HCT116 (cell line): ENCODE measurements around the gene ANKRD9. TPM values are rescaled to one million over a fixed set of nuclear protein-coding genes. Genes with fewer than 3 reads are reported as not detected.
A peak's percentile ranks its signal among the peaks of the same experiment; 100 is the strongest.

Experiments used
- ATAC-seq: fragments of 200-7000 bp; cut with Tn5 transposase; 2 replicates; pipeline ENCODE4 v1.9.1; 2020; ENCODE audit warnings: mild to moderate bottlenecking, moderate library complexity
- BruUV-seq: library from RNA; stranded (reverse); fragments of 400-500 nt; replicated peaks from 2 replicates; lab custom pipeline; 2021; lab: Mats Ljungman, UMichigan
- CTCF ChIA-PET: fragments of 300-600 bp; sonication (Branson Sonifier 250); formaldehyde crosslinking; loops from one replicate; lab custom pipeline; 2021; ENCODE audit warnings: antibody characterized with exemption; lab: Charles Lee
- POLR2A ChIA-PET: fragments of 300-600, 350-600 bp; sonication (Branson Sonifier 250); formaldehyde crosslinking; loops from one replicate; lab custom pipeline; 2021; ENCODE audit warnings: antibody characterized with exemption; lab: Charles Lee
- RAD21 ChIA-PET, 2 experiments: fragments of 300-600 bp; sonication (Branson Sonifier 250); formaldehyde crosslinking; loops; one replicate each; lab custom pipeline; 2023; ENCODE audit warnings: low total read pairs in 2 of 2; ENCODE audit not compliant: uncharacterized antibody in 2 of 2, unreplicated experiment in 2 of 2, low non-redundant PET in 1 of 2; lab: Charles Lee
- DNase-seq: peaks from one replicate; pipeline ENCODE4 v3.0.0-alpha.2; 2010; ENCODE audit warnings: low read depth, low spot score
- H2AFZ ChIP-seq: fragments of 200-600 bp; shearing (Covaris generic), sonication (generic); 2 replicates; pipeline ENCODE4 v1.6.1; 2017; ENCODE audit warnings: low read depth, mixed run types, mixed read lengths, antibody characterized with exemption, low read length; ENCODE audit not compliant: poor library complexity, severe bottlenecking
- H3K27ac ChIP-seq: 2 replicates; pipeline ENCODE4 v1.5.1; 2012; ENCODE audit warnings: low read depth, low read length
- H3K27me3 ChIP-seq: fragments of 200-600 bp; sonication (generic); 2 replicates; pipeline ENCODE4 v1.6.1; 2016; ENCODE audit warnings: mixed run types, low read length, mixed read lengths; ENCODE audit not compliant: insufficient read depth
- H3K36me3 ChIP-seq, 2 experiments: fragments of 200-500 bp in 1 of 2; fragments of 200-600 bp in 1 of 2; sonication (Bioruptor generic) in 1 of 2; sonication (generic) in 1 of 2; 2 replicates each; pipeline versions ENCODE4 v1.5.1 to v1.6.1; 2014 to 2016; ENCODE audit warnings: low read length in 2 of 2, inconsistent platforms in 1 of 2, mixed read lengths in 1 of 2, mixed run types in 1 of 2; ENCODE audit not compliant: insufficient read depth in 2 of 2, control insufficient read depth in 1 of 2
- H3K4me1 ChIP-seq, 2 experiments: fragments of 200-600 bp in 1 of 2; sonication (generic) in 1 of 2; 2 replicates each; pipeline versions ENCODE4 v1.5.1 to v1.6.1; 2012 to 2017; ENCODE audit warnings: low read length in 2 of 2, inconsistent platforms in 1 of 2, mild to moderate bottlenecking in 1 of 2, mixed read lengths in 1 of 2, mixed run types in 1 of 2, moderate library complexity in 1 of 2; ENCODE audit not compliant: insufficient read depth in 2 of 2, control insufficient read depth in 1 of 2
- H3K4me2 ChIP-seq: fragments of 200-600 bp; sonication (generic); 2 replicates; pipeline ENCODE4 v1.6.1; 2017; ENCODE audit warnings: mixed run types, low read length, mixed read lengths
- H3K4me3 ChIP-seq, 2 experiments: fragments of 200-600 bp in 1 of 2; sonication (generic) in 1 of 2; replicated peaks in 1 of 2; 2 replicates each; pipeline ENCODE4 v1.5.1; 2011 to 2016; ENCODE audit warnings: low read length in 2 of 2, control low read depth in 1 of 2, low read depth in 1 of 2, mild to moderate bottlenecking in 1 of 2, mixed read lengths in 1 of 2, mixed run types in 1 of 2
- H3K79me2 ChIP-seq: fragments of 200-600 bp; sonication (generic); 2 replicates; pipeline ENCODE4 v1.6.1; 2017; ENCODE audit warnings: mild to moderate bottlenecking, mixed run types, low read length, moderate library complexity, mixed read lengths; ENCODE audit not compliant: insufficient read depth
- H3K9ac ChIP-seq: fragments of 200-600 bp; sonication (generic); 2 replicates; pipeline ENCODE4 v1.6.1; 2016; ENCODE audit warnings: low read length, mixed read lengths
- H3K9me2 ChIP-seq: fragments of 200-600 bp; sonication (generic), shearing (Covaris generic); 2 replicates; pipeline ENCODE4 v1.6.1; 2017; ENCODE audit warnings: mixed run types, mild to moderate bottlenecking, moderate library complexity; ENCODE audit not compliant: insufficient read depth
- H3K9me3 ChIP-seq, 2 experiments: fragments of 200-500 bp in 1 of 2; fragments of 200-600 bp in 1 of 2; sonication (Bioruptor generic) in 1 of 2; sonication (generic) in 1 of 2; 2 replicates each; pipeline ENCODE4 v1.6.1; 2014 to 2017; ENCODE audit warnings: low read length in 2 of 2, mixed read lengths in 2 of 2, inconsistent platforms in 1 of 2, low read depth in 1 of 2, mild to moderate bottlenecking in 1 of 2, mixed run types in 1 of 2, moderate library complexity in 1 of 2; ENCODE audit not compliant: control insufficient read depth in 1 of 2, insufficient read depth in 1 of 2
- H4K20me1 ChIP-seq: fragments of 200-600 bp; sonication (generic), shearing (Covaris generic); 2 replicates; pipeline ENCODE4 v1.6.1; 2017; ENCODE audit warnings: mixed run types, mild to moderate bottlenecking, moderate library complexity; ENCODE audit not compliant: insufficient read depth
- CBX3 ChIP-seq: IDR thresholded peaks from 2 replicates; pipeline ENCODE4 v1.6.1; 2012; ENCODE audit warnings: low read depth
- CEBPB ChIP-seq: IDR thresholded peaks from 2 replicates; pipeline ENCODE4 v1.6.1; 2012; ENCODE audit warnings: low read depth
- CTCF ChIP-seq, 3 experiments: fragments of 200-600 bp in 1 of 3; sonication (generic) in 1 of 3; IDR thresholded peaks in 2 of 3; conservative IDR thresholded peaks in 1 of 3; 2 replicates each; pipeline ENCODE4 v1.5.1; 2012 to 2017; ENCODE audit warnings: low read depth in 2 of 3, low read length in 2 of 3, antibody characterized with exemption in 1 of 3, borderline replicate concordance in 1 of 3, control low read depth in 1 of 3, mild to moderate bottlenecking in 1 of 3, mixed read lengths in 1 of 3, mixed run types in 1 of 3, moderate library complexity in 1 of 3; ENCODE audit not compliant: insufficient read depth in 1 of 3
- EZH2phosphoT487 ChIP-seq: fragments of 200-600 bp; IDR thresholded peaks from 2 replicates; pipeline ENCODE4 v1.6.1; 2018; ENCODE audit warnings: antibody characterized with exemption, borderline replicate concordance
- JUND ChIP-seq: IDR thresholded peaks from 2 replicates; pipeline ENCODE4 v1.6.1; 2012
- POLR2A ChIP-seq: IDR thresholded peaks from 2 replicates; pipeline ENCODE4 v1.7.0; 2011; ENCODE audit warnings: borderline replicate concordance; ENCODE audit not compliant: insufficient read depth, insufficient read length; ENCODE audit errors: extremely low read depth
- RAD21 ChIP-seq: IDR thresholded peaks from 2 replicates; pipeline ENCODE4 v1.6.1; 2012; ENCODE audit warnings: low read depth, mild to moderate bottlenecking
- SIN3A ChIP-seq: IDR thresholded peaks from 2 replicates; pipeline ENCODE4 v1.6.1; 2012; ENCODE audit warnings: low read depth
- SRF ChIP-seq: IDR thresholded peaks from 2 replicates; pipeline ENCODE4 v1.6.1; 2012; ENCODE audit warnings: low read depth
- YY1 ChIP-seq: IDR thresholded peaks from 2 replicates; pipeline ENCODE4 v1.6.1; 2011; ENCODE audit warnings: low read length, low read depth, moderate library complexity, mild to moderate bottlenecking; ENCODE audit not compliant: insufficient replicate concordance; ENCODE audit errors: extremely low read depth
- ZNF274 ChIP-seq: fragments of 200-500 bp; sonication (Bioruptor generic); IDR thresholded peaks from 2 replicates; pipeline ENCODE4 v1.6.1; 2014; ENCODE audit warnings: mild to moderate bottlenecking, low read depth, low read length, inconsistent platforms
- intact Hi-C: fragments of 100-400 bp; cut with micrococcal nuclease; formaldehyde crosslinking; loops from 2 replicates; pipeline ENCODE4 v1.10.0; 2022
- total RNA-seq: library from RNA; stranded (reverse); gene quantifications from one replicate; pipeline ENCODE4 v1.2.1, GENCODE V29; 2021; ENCODE audit not compliant: unreplicated experiment
- TF ChIP-seq, protein P1 (sequence below): IDR thresholded peaks from 2 replicates; pipeline ENCODE4 v1.6.1; 2012; ENCODE audit warnings: low read depth

The ANKRD9 gene
- total RNA-seq, 1 experiment from 2014 or later: 29.0 TPM

DNA sequence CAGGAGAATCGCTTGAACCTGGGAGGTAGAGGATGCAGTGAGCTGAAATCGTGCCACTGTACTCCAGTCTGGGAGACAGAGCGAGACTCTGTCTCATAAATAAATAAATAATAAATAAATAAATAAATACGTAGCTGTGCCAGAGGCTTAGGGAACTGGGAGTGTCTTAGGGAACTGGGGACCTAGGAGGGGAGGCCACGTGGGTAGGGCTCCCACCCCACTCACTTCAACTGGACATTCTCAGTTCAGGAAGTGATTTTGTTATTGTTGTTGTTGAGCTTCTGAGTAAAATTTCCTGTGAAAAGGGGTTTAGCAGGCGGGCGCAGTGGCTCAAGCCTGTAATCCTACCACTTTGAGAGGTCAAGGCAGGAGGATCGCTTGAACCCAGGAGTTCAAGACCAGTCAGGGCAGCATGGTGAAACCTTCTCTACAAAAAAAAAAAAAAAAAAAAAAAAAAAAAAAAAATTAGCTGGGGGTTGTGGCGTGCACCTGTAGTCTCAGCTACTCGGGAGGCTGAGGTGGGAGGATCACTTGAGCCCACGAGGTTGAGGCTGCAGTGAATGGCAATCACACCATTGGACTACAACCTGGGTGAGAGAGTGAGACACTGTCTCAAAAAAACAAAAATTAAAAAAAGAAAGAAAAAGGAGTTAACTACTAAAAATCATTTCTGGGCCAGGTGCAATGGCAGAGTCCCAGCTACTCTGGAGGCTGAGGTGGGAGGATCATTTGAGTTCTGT, 19.0 kb upstream of the ANKRD9 start:
- BruUV-seq: no TSS peak
- Histone ChIP-seq H3K27ac (peak overlapping the region; percentile 86), H3K4me3 (no peak overlapping the region), H3K4me2 (peak overlapping the region; percentile 79; the same call in 1 of the 2 replicates), H3K4me1 (peaks cover 30 to 68% of the 10 kb centered on the region in 2 experiments), H2AFZ (peak overlapping the region; percentile 21), H3K9ac (no peak overlapping the region), H3K36me3 (no peaks in the 10 kb centered on the region), H3K9me2 (no peaks in the 10 kb centered on the region), H3K79me2 (no peaks in the 10 kb centered on the region), H4K20me1 (no peaks in the 10 kb centered on the region), H3K9me3 (no peaks in the 10 kb centered on the region), H3K27me3 (no peaks in the 10 kb centered on the region)
- intact Hi-C loops: loop anchor here (10.0 kb wide), 3 partner anchors 126 to 396 kb away; partner anchors contain the start of genes AMN and TRAF3
- ATAC-seq (no peak), DNase-seq (no peak)
- POLR2A ChIA-PET: interaction anchor here (0.7 to 2.0 kb wide), 2 partner anchors 9 to 30 kb away, joined by 3 to 5 read pairs; no protein-coding TSS in a partner anchor
- CTCF ChIA-PET: no interaction called here
- no peak for TF ChIP-seq CEBPB
- no peak for TF ChIP-seq SRF
- TF ChIP-seq ZNF274: no peak
- no peak for TF ChIP-seq CBX3
- TF ChIP-seq, protein P1, sequence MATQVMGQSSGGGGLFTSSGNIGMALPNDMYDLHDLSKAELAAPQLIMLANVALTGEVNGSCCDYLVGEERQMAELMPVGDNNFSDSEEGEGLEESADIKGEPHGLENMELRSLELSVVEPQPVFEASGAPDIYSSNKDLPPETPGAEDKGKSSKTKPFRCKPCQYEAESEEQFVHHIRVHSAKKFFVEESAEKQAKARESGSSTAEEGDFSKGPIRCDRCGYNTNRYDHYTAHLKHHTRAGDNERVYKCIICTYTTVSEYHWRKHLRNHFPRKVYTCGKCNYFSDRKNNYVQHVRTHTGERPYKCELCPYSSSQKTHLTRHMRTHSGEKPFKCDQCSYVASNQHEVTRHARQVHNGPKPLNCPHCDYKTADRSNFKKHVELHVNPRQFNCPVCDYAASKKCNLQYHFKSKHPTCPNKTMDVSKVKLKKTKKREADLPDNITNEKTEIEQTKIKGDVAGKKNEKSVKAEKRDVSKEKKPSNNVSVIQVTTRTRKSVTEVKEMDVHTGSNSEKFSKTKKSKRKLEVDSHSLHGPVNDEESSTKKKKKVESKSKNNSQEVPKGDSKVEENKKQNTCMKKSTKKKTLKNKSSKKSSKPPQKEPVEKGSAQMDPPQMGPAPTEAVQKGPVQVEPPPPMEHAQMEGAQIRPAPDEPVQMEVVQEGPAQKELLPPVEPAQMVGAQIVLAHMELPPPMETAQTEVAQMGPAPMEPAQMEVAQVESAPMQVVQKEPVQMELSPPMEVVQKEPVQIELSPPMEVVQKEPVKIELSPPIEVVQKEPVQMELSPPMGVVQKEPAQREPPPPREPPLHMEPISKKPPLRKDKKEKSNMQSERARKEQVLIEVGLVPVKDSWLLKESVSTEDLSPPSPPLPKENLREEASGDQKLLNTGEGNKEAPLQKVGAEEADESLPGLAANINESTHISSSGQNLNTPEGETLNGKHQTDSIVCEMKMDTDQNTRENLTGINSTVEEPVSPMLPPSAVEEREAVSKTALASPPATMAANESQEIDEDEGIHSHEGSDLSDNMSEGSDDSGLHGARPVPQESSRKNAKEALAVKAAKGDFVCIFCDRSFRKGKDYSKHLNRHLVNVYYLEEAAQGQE: no peak
- no peak for TF ChIP-seq YY1
- TF ChIP-seq SIN3A: no peak
- no peak for TF ChIP-seq RAD21
- TF ChIP-seq CTCF (IDR thresholded peaks at IDR 0.05 in 2 of 3, conservative IDR thresholded peaks at IDR 0.05 in 1 of 3; ENCODE audit: borderline replicate concordance in 1 of 3, insufficient read depth in 1 of 3, low read depth in 2 of 3, low read length in 2 of 3): no peak
- TF ChIP-seq POLR2A: no peak
- no peak for TF ChIP-seq EZH2phosphoT487
- TF ChIP-seq JUND: no peak
- RAD21 ChIA-PET: no interaction called here
